Hair follicle dermal papilla cell (primary cell): ENCODE results near the gene TRRAP. TPM values are rescaled to one million over a fixed set of nuclear protein-coding genes. Genes with fewer than 3 reads are reported as not detected.

ENCODE experiments used
- small RNA-seq: library from RNA; depleted of rRNA; stranded (forward); fragments of <200 nt; gene quantifications from one replicate; pipeline ENCODE3, GENCODE V24; 2012
- total RNA-seq: library from RNA; depleted of rRNA; stranded (reverse); fragments of >200 nt; gene quantifications from 2 replicates; pipeline ENCODE4 v1.2.3, GENCODE V29; 2012

Gene TRRAP
- 22.0 and 27.1 TPM in 2 replicates for total RNA-seq

DNA sequence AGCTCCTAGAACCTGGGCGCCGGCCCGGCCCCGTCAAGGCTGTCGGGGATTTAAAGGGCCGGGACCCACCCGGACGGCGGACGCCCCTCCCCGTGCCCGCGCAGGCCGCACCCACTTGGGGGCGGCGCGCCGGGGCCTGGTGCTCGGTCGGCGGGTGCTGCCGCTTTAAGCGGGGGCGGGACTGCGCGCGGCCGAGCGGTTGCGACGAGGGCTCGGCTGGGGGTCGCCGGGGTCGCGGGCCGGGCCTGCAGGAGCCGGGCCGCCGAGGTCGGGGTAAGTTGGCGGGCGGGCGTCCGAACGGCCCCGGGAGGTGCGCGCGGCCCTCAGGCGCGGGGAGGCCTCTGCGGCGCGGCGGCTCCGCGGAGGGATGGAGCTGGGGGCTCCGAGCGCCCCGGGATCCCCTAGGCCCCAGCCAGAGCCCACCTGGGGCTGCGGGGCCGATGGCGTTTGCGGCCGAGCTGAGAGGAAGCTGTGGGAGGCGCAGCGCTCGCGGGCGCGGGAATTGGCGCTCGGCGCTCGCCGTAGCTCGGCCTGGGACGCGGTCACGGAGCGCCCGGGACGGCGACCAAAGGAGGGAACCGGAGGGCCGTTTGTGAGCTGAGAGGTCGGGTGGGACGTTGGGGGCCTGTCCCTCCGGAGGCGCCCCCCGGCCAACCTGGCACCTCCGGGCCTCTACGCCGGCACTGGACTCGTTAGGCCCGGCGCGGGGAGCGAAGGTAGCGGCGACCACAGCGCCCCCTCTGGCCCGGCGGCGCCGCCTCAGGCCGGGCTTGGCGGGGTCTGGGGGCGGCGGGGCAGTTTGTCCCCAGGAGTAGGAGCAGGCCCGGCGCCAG is at the start of gene TRRAP:
TRRAP (plus strand) TSS at position 168 of the 833 bp plus-strand sequence. CDS start 2,619 bp downstream, outside the sequence.

DNA sequence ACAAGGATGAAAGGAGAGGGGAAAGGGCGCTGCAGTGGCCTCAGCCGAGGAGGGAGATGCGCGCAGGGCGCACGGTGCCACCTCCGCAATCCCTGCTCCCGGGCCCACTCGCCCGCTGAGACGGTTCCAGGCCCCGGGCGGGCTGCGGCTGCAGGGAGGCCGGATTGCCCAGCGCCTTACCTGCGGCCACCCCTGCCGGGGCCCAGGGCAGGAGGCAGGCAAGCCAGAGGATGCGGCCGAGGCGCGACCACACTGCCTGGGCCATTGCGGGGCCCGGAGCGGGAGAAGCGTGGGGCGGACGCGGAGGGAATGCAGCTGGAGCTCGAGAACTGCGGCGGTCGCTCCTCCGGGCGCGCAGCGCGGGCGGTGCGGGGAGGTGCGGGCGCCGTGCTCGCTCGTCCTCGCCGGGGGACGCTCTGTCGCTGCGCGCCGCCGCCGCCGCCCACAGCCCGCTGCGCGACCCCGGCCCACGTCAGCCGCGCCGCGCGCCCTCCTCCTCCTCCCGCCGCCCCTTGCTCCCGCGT is 8.7 kb upstream of the TRRAP start, which contains the start of gene TMEM130:
TMEM130 (minus strand) TSS at position 418 of the 524 bp plus-strand sequence; CDS start at position 265, 153 bp downstream.

Small RNA genes within 50 kb of the gene (small RNA-seq; reads per million reads assigned to genes)
- gene MIR3609: 19.5 reads per million, percentile 95 among the genes with 10 or more reads in this experiment

Other genes starting within 250 kb of the TRRAP start
- gene TMEM130, start 8.5 kb upstream of the TRRAP start, total RNA-seq: 0.12 and 0.49 TPM in 2 replicates